GM21737 (cell line): ENCODE results near the gene DENND1A.
"Not testable (repeated sequence)": the region's sequence is repeated elsewhere in the genome, so short reads cannot be mapped to it uniquely, and the experiment has no call there.

Source experiments
- ATAC-seq: cut with Tn5 transposase; IDR thresholded peaks from one replicate; pipeline ENCODE4 v1.9.1; 2021; ENCODE audit warnings: mild to moderate bottlenecking, moderate library complexity; ENCODE audit not compliant: unreplicated experiment

Gene DENND1A

DNA sequence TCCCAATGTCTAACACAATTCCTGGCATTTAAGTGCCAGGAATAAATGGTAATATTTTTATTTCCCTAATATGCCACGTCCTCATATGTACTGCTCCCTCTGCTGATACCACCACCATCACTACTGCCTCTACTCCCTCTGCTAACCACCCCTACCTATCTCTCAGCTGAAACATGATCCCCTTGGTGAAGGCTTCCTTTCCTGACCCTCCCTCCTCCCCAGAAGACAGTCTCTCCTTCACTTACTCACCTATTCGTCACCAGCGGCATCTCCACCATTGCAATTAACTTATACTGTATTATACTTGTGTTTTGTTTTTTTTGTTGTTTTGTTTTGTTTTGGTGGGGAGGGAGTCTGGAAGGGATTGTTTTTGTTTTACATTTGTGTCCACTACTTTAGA, 4.8 kb downstream of the DENND1A start:
- ATAC-seq: no peak

DNA sequence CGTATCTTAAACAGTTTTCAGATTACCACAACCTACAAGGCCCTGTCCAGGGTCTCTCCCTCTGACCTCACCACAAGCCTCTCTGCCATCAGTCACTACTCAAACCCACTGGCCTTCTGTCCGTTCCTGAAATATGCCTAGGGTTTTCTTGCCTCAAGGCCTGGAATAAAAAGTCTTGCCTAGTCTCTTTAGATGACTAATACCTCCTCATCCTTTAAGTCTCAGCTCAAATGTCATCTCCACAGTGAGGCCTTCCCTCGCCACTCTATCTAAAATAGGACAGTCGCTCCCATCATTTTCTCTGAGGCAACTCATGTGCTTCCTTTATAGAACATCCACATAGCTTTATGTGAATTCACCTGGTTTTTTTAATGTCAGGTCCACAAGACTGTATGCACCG, 5.2 kb downstream of the DENND1A start:
- ATAC-seq: no peak

DNA sequence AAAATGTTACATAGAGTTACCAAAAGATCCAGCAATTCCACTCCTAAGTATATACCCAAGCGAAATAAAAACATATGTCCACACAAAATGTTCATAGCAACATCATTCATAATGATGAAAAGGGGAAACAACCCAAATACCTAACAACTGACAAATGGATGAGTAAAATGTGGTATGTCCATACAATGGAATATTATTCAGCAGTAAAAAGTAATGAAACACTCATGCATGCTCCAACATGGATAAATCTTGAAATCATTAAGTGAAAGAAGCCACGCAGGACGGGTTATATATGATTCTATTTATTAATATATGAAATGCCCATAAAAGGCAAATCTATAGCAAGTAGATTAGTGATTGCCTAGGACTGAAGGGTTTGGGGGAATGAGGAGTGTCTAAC, 6.0 kb downstream of the DENND1A start:
- ATAC-seq: no peak

DNA sequence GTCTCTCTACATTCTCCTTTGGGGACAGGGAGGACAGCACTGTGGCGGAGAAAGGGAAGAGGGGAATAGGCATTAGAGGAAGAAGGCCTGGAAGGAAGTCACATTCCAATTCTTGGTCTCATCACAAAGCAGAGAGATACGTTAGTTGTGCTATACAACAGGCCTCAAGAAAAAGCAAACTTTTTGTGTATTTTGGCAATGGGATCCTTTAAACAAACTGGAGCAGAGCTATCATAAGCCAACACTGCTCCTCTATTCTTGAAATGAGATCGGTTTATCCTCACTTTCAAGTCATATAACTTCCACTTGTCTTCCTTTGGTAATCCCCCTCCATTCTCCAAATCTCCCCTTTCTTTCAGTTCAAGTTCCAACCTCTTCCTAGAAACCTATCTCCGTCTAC, 6.5 kb downstream of the DENND1A start:
- no peak for ATAC-seq

DNA sequence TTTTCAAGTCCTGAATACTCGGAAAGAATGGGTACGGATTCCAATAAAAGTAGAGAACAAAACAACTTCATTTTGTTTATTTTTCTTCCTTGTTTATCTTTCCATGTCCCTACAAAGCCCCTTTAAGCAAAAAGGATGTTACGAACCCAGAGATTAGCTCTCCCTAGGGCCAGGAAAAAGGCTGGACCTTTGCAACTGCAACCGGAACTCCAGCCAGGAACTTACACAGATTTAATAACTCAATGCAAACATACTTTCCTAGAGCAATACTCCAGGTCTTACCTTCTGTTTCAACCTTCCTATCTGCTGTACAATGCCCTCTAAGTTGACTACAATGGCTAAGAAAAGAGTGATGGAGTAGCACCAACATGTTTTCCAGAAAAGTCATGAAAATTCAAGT, 7.0 kb downstream of the DENND1A start:
- no peak for ATAC-seq

DNA sequence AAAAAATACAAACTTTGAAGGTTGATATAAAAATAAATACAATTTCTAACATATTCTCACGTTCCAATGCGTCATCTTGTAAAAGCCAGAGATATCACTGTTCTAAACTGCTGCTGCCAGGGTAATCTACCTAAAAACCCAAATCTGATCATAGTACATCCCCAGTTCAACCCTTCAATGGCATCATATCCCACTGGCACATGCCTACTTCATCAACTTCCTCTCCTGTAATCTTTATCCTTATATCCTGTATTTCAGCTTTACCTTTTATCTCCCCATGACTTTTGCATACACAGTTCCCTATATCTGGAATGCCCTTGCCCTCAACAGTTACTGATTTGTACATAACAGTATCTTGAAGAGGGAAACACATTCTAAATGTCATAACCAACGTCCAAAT, 7.5 kb downstream of the DENND1A start:
- ATAC-seq: no peak

DNA sequence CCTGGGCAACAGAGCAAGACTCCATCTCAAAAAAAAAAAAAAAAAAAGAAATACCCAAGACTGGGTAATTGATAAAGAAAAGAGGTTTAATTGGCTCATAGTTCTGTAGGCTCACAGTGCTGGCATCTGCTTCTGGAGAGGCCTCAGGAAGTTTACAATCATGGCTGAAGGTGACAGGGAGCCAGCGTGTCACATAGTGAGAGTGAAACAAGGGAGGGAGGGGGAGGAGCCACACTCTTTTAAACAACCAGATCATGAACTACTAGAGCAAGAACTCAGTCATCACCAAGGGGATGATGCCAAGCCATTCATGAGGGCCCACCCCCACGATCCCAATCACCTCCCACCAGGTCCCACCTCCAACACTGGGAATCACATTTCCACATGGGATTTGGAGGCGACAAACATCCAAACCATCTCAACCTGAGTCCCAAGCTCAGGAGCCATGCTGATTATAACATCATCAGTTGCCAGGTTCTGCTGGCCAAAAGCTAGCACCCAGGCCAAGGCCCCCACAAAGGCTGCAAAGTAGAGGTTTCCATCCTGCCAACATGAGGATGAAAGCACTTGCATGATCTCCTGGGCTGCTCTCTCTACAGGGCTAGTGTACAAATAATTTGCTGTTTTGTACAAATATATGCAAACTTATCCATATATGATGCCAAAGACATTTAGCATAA, 15.3 kb downstream of the DENND1A start:
- no peak for ATAC-seq

DNA sequence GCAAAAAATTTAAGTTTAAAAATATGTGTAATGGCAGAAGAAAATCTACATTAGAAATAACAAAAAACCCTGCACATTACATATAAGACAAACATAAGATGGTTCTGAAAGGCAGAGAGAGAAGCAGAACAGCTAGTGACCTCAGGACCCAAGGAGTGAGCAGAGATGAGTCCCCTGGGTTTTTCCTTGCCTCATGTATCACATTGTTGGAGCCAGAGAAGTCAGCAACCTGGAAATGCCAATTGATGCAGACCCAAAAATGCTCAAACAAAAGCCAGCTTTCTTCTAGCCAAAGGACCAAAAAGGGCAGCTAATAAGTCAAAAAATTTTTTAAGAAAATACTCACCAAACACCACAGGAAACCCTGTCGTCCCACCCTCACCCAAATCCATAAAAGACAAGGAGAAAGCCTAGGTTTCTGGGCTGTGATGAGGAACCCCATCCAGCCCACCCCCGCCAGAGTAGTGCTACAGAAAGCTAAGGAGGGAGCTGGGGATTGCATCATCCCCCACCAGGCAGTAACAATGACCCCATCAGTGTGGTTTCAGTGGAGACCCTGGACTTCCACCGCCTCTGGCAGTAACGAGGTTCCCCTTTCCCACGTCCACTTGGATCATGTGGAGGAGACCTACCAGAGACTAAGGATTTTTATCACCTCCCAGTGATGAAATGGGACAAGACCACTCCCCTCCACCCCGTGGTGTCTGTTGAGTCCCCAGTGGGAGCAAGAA, 17.6 kb downstream of the DENND1A start:
- no peak for ATAC-seq

DNA sequence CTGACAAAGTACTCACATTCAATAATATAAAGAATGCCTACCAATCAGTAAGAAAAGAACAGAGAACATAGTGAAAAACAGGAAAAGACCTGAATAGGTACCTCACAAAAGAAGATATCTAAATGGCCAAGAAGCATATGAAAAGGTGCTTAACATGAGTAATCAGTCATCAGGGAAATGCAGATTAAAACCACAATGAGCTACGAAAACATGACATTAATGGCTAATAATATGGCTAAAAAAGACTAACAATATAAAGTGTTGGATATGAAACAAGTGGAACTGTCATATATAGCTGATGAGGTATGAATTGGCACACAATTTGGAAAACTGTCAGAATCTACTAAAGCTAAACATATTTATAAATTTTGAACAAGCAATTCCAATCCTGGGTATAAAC, 18.9 kb downstream of the DENND1A start:
- no peak for ATAC-seq

DNA sequence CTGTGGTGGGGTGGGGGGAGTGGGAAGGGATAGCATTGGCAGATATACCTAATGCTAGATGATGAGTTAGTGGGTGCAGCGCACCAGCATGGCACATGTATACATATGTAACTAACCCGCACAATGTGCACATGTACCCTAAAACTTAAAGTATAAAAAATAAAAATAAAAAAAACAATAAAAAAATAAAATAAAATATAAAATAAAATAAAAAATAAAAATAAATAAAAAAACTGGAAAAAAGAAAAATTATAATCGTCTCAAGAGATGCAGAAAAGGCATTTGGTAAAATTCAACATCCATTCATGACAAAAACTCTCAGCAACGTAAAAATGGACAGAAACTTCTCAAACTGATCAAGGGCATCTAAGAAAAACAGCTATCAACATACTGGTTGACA, 20.7 kb downstream of the DENND1A start:
- not testable (repeated sequence) for ATAC-seq

DNA sequence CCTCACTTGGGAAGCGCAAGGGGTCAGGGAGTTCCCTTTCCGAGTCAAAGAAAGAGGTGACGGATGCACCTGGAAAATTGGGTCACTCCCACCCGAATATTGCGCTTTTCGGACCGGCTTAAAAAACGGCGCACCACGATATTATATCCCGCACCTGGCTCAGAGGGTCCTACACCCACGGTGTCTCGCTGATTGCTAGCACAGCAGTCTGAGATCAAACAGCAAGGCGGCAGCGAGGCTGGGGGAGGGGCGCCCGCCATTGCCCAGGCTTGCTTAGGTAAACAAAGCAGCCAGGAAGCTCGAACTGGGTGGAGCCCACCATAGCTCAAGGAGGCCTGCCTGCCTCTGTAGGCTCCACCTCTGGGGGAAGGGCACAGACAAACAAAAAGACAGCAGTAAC, 26.4 kb downstream of the DENND1A start:
- not testable (repeated sequence) for ATAC-seq

DNA sequence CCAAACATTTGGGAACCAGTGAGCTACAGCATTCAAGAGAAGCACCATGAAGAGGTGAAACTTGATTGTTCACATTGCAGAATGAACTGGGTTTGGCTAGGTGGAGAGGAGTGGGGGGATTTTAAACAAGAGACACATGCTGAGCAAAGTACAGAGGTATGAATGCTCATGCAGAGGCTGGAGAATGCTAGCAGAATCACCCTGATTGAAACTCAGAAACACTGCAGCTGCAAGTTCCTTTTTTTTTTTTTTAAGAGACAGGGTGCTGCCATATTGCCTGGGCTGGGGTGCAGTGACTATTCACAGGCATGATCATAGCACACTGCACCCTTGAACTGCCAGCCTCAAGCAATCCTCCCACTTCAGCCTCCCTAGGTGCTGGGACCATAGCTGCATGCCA, 35.1 kb downstream of the DENND1A start:
- no peak for ATAC-seq

DNA sequence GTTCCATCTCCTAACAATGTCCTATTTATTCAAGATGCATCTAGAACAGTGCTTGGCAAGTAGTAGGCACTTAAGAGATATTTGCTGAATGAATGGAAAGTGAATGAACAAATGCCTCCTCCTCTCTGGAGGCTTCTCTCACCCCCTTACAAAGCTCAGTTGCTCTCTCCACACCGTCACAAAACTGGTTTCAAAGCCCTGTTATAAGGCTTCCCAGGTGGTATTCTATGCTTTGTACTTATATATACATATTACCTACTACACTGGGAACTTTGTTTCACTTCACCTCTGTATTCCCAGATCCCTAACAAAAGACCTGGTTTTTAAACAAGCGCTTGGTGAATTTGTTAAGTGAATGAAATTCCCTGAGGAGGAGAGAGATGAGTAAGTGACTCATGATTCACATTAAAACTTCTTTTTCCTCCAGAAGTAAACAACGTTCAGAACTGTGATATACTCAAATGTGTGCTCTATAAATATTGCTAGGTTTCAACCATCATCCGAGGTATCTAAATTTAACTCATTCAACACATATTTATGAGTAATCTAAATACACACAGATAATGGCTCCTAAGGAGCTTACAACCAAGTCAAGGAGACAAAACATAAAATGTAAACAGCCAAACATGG, 36.0 kb downstream of the DENND1A start:
- no peak for ATAC-seq

DNA sequence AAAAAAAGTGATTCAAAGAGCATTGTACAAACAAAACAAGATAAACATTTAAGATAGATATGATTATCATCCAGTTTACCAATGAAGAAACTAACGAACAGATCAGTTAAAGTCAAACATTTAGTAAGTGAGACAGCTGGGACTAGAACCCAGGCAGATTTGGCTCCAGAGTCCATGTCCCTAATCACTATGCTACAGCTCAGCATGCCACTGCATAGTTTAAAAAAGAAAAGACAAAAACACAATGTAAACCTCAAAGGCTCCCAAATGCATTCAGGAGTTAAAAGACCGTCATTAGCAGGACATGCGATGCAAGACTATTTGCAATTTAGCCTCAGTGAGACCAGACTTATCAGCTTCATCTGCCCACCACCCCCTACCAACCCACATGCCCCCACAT, 36.8 kb downstream of the DENND1A start:
- no peak for ATAC-seq

DNA sequence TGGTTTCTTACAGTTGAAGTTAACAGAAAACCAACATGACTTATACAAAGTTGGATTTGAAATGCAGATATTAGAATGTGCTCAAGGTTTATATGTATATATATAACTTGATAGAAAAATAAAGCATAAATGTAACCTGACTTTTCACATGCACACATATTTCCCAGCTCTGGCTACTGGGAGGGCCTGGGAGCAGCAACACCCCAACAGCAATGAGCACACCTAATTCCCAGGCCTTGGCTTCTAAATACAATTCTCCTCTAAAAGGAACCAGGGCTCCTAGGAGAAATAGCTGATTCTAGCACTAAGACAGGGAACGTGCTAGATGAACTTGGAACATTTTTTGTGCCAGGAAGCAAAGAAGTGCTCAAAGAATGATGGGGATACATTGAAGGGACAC, 42.1 kb downstream of the DENND1A start:
- no peak for ATAC-seq

DNA sequence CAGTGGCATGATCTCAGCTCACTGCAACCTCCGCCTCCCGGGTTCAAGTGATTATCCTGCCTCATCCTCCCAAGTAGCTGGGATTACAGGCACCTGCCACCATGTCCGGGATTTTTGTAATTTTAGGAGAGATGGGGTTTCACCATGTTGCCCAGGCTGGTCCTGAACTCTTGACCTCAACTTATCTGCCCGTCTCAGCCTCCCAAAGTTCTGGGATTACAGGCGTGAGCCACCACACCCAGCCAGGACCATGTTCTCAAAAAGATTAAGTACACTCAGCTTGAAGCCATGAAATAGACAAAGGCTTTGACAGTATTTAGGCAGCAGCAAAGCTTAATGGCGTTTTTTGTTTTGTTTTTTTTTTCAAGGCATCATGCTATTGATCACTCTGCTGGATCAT, 44.1 kb downstream of the DENND1A start:
- not testable (repeated sequence) for ATAC-seq

DNA sequence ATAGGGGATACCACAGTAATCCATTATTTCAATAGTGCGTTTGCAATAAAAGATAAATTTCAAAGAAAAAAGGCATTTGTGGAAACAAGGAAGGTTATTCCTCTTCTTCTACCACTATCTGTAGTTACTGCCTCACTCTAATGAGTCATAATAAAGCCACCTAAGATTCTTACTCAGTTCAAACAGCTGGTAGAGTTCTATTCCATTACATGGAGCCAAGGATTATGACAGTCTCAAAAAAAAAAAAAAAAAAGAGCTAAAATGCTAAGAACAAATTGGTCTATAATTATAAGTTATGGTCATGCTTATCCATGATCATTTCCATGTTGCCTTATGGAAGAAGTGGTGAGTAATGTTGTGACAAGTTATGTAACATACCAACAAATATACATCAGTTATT, 46.3 kb downstream of the DENND1A start:
- no peak for ATAC-seq

DNA sequence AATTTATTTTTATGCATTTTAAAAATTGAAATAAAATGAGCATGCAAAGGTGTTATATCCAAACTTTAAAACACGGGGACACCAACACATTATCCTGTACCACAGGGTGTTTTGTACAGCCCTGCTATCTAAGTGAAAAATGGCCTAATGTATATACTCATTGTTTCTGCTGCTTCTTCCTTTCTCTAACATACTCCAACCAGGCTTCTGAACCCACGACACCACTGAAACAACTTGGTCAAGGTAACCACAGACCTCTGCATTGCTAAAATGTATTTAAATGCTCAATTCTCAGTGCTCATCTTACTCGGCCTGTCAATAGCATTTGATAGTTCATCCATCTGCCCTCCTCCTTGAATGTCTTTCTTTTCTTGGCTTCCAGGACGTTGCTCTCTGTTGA, 48.3 kb downstream of the DENND1A start:
- ATAC-seq: no peak

DNA sequence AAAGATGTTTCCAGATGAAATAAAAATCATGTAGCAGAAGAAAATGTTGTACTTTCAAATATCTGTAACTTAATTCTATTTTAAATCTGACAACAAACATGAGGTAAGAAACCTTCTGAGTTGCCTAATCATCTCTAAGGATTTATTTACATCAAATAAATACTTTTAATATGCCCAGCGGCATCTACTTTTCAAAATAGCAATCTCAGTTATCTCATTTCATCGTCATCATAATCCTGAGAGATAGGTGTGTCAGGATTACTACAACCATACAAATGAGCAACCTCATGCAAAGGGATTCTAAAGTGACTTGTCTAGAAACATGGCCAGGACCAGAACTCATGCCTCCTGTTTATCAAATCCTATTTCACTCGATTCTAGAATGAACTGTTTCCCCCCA, 49.5 kb downstream of the DENND1A start:
- ATAC-seq: no peak

DNA sequence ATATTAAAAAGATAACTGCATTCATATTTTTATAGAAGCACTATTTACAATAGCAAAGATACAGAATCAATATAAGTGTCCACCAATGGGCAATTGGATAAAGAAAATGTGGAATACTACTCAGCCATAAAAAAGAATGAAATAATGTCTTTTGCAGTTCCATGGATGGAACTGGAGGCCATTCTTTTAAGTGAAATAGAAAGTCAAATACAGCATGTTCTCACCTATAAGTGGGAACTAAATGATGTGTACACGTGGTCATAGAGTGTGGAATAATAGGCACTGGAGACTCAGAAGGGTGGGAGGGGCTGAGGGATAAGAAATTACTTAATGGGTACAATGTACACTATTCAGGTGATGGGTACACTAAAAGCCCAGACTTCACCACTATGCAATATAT, 53.2 kb downstream of the DENND1A start:
- no peak for ATAC-seq

DNA sequence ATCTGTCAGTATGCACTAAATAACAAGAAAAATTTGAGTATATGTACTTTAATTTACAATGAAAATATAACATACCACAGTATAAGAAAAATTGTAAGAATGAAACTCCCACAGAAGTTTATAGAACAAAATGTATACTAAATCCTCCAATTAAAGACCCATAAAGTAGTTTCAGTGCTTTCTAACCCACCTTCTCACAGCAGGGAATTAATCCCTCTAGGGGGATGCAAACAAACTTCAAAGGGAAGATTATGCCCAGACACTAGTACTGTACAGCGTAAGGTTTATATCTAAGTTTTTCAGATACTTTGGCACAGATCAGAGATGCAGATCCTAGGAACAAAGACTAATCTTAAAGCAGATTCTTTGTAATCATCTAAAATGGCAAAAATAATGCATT, 57.2 kb downstream of the DENND1A start:
- no peak for ATAC-seq

DNA sequence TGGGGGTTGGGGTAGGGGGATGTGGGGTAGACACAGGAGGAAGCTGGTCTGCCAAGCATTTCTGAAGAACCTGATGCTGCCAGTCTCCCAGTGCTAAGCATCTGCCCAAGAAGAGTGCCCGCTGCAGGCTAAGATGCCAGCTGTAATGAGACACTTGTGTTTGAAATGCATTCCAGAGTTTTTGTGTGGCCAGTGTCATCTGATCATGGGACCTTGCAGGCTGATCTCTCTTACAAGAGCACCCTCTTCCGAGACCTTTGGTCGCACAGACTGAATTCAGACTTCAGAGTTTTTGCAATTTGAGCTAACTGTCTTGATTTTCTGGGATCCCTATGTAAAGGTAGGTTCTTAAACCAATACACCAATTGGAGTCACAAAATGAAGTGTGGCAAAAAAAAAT, 58.1 kb downstream of the DENND1A start:
- no peak for ATAC-seq
